IMR-90 (cell line): ENCODE measurements around the gene SLC12A6. TPM values are rescaled to one million over a fixed set of nuclear protein-coding genes. Genes with fewer than 3 reads are reported as not detected.

Experiments used
- ATAC-seq: fragments of 200-7000 bp; cut with Tn5 transposase; 2 replicates; pipeline ENCODE4 v1.9.1; 2020; ENCODE audit warnings: low read depth, mild to moderate bottlenecking, moderate library complexity
- BruUV-seq: library from RNA; stranded (reverse); fragments of 400-500 nt; replicated peaks from 2 replicates; lab custom pipeline; 2021; lab: Mats Ljungman, UMichigan
- CTCF ChIA-PET: fragments of 300-600 bp; formaldehyde crosslinking; extraction: SDS; loops from one replicate; lab custom pipeline; 2021; ENCODE audit warnings: antibody characterized with exemption; lab: Yijun Ruan, JAX
- POLR2A ChIA-PET: fragments of 300-600 bp; sonication (Branson Sonifier 250); formaldehyde crosslinking; loops from one replicate; lab custom pipeline; 2022; ENCODE audit warnings: antibody characterized with exemption; ENCODE audit not compliant: unreplicated experiment; lab: Charles Lee
- DNase-seq: peaks from one replicate; pipeline ENCODE4 v3.0.0; 2013
- H2AFZ ChIP-seq: replicated peaks from 2 replicates; pipeline ENCODE3; 2013; ENCODE audit warnings: low read length, mild to moderate bottlenecking; ENCODE audit not compliant: poor library complexity
- H2AK5ac ChIP-seq: 2 replicates; pipeline ENCODE4 v1.6.1; 2013; ENCODE audit warnings: low read depth, low read length, inconsistent platforms
- H2AK9ac ChIP-seq: replicated peaks from 2 replicates; pipeline ENCODE3; 2013; ENCODE audit warnings: mild to moderate bottlenecking, low read depth, low read length, moderate library complexity; ENCODE audit not compliant: poor library complexity
- H2BK120ac ChIP-seq: 2 replicates; pipeline ENCODE4 v1.6.1; 2013; ENCODE audit warnings: low read depth, low read length, inconsistent platforms
- H2BK15ac ChIP-seq: 3 replicates; pipeline ENCODE4 v1.6.1; 2013; ENCODE audit warnings: low read depth, low read length, inconsistent platforms
- H2BK20ac ChIP-seq: 2 replicates; pipeline ENCODE4 v1.6.1; 2013; ENCODE audit warnings: low read depth, mild to moderate bottlenecking, inconsistent platforms, low read length, moderate library complexity
- H2BK5ac ChIP-seq: 2 replicates; pipeline ENCODE4 v1.6.1; 2013; ENCODE audit warnings: mild to moderate bottlenecking, low read depth, low read length, inconsistent platforms; ENCODE audit not compliant: poor library complexity, severe bottlenecking
- H3K14ac ChIP-seq: replicated peaks from 2 replicates; pipeline ENCODE4 v1.6.1; 2013; ENCODE audit warnings: low read depth, low read length, inconsistent platforms
- H3K18ac ChIP-seq: 2 replicates; pipeline ENCODE4 v1.6.1; 2013; ENCODE audit warnings: low read depth, low read length, control low read depth
- H3K23ac ChIP-seq: 2 replicates; pipeline ENCODE4 v1.6.1; 2013; ENCODE audit warnings: low read depth, low read length, inconsistent platforms
- H3K27ac ChIP-seq: 2 replicates; pipeline ENCODE4 v1.5.1; 2013; ENCODE audit warnings: mild to moderate bottlenecking, control low read depth, low read length; ENCODE audit not compliant: insufficient read depth
- H3K27me3 ChIP-seq: 2 replicates; pipeline ENCODE4 v1.6.1; 2013; ENCODE audit warnings: low read length; ENCODE audit not compliant: control insufficient read depth, insufficient read depth
- H3K36me3 ChIP-seq: 2 replicates; pipeline ENCODE4 v1.6.1; 2013; ENCODE audit warnings: low read length, mixed read lengths; ENCODE audit not compliant: control insufficient read depth, insufficient read depth
- H3K4ac ChIP-seq: 2 replicates; pipeline ENCODE4 v1.6.1; 2013; ENCODE audit warnings: low read depth, low read length, inconsistent platforms
- H3K4me1 ChIP-seq: 2 replicates; pipeline ENCODE4 v1.6.1; 2013; ENCODE audit warnings: low read length, mixed read lengths; ENCODE audit not compliant: control insufficient read depth, insufficient read depth
- H3K4me2 ChIP-seq: 2 replicates; pipeline ENCODE4 v1.6.1; 2013; ENCODE audit warnings: low read depth, mild to moderate bottlenecking, control low read depth, low read length, moderate library complexity
- H3K4me3 ChIP-seq: 2 replicates; pipeline ENCODE4 v1.5.1; 2013; ENCODE audit warnings: low read depth, mild to moderate bottlenecking, control low read depth, low read length, moderate library complexity; ENCODE audit not compliant: insufficient read depth
- H3K56ac ChIP-seq: 2 replicates; pipeline ENCODE4 v1.6.1; 2013; ENCODE audit warnings: low read length, inconsistent platforms; ENCODE audit not compliant: insufficient read depth; ENCODE audit errors: extremely low read depth
- H3K79me1 ChIP-seq, 2 experiments: 2 replicates each; pipeline ENCODE4 v1.6.1; 2013; ENCODE audit warnings: low read length in 2 of 2, inconsistent platforms in 1 of 2, low read depth in 1 of 2
- H3K9ac ChIP-seq: 2 replicates; pipeline ENCODE4 v1.6.1; 2013; ENCODE audit warnings: low read depth, low read length, control low read depth
- H3K9me1 ChIP-seq: 2 replicates; pipeline ENCODE4 v1.6.1; 2013; ENCODE audit warnings: low read length, inconsistent platforms; ENCODE audit not compliant: insufficient read depth
- H3K9me3 ChIP-seq: 2 replicates; pipeline ENCODE4 v1.6.1; 2013; ENCODE audit warnings: low read length; ENCODE audit not compliant: control insufficient read depth, insufficient read depth
- H4K20me1 ChIP-seq: 2 replicates; pipeline ENCODE4 v1.6.1; 2013; ENCODE audit warnings: low read length, inconsistent platforms; ENCODE audit not compliant: insufficient read depth
- H4K5ac ChIP-seq: 2 replicates; pipeline ENCODE4 v1.6.1; 2013; ENCODE audit warnings: mild to moderate bottlenecking, low read depth, low read length, control low read depth
- H4K8ac ChIP-seq, 2 experiments: 2 replicates each; pipeline ENCODE4 v1.6.1; 2013; ENCODE audit warnings: low read depth in 2 of 2, low read length in 2 of 2, control low read depth in 1 of 2, inconsistent platforms in 1 of 2
- H4K91ac ChIP-seq: 2 replicates; pipeline ENCODE4 v1.6.1; 2013; ENCODE audit warnings: low read depth, low read length, inconsistent platforms; ENCODE audit not compliant: insufficient read depth
- CEBPB ChIP-seq: IDR thresholded peaks from 2 replicates; pipeline ENCODE4 v1.6.1; 2012; ENCODE audit warnings: low read depth, low read length, improper control_type of control experiment
- CHD1 ChIP-seq: IDR thresholded peaks from 2 replicates; pipeline ENCODE4 v1.6.1; 2012; ENCODE audit warnings: low read depth, low read length, improper control_type of control experiment
- FOS ChIP-seq: fragments of 150-350 bp; IDR thresholded peaks from 2 replicates; pipeline ENCODE4 v1.6.1; 2016; ENCODE audit warnings: low read depth, low read length
- MAFK ChIP-seq: IDR thresholded peaks from 2 replicates; pipeline ENCODE4 v1.6.1; 2012; ENCODE audit warnings: low read depth, low read length, improper control_type of control experiment
- MAZ ChIP-seq: IDR thresholded peaks from 2 replicates; pipeline ENCODE4 v1.6.1; 2012; ENCODE audit warnings: low read depth, mild to moderate bottlenecking, low read length, improper control_type of control experiment, moderate library complexity, borderline replicate concordance
- MXI1 ChIP-seq: IDR thresholded peaks from 2 replicates; pipeline ENCODE4 v1.6.1; 2012; ENCODE audit warnings: low read depth, mild to moderate bottlenecking, low read length, moderate library complexity, borderline replicate concordance
- NFE2L2 ChIP-seq: fragments of 150-350 bp; IDR thresholded peaks from 2 replicates; pipeline ENCODE4 v1.6.1; 2016; ENCODE audit warnings: low read depth, mild to moderate bottlenecking, low read length
- RAD21 ChIP-seq: IDR thresholded peaks from 2 replicates; pipeline ENCODE4 v1.6.1; 2012; ENCODE audit warnings: low read length, improper control_type of control experiment
- RFX5 ChIP-seq: IDR thresholded peaks from 2 replicates; pipeline ENCODE4 v1.8.0; 2012; ENCODE audit warnings: low read depth, mild to moderate bottlenecking, low read length, moderate library complexity
- SMC3 ChIP-seq: fragments of 150-350 bp; IDR thresholded peaks from 2 replicates; pipeline ENCODE4 v1.6.1; 2016; ENCODE audit warnings: low read depth, mild to moderate bottlenecking, antibody characterized with exemption, low read length, moderate library complexity
- WGBS, 2 experiments: methylation state at CpG; one replicate each; pipeline versions ENCODE4 v1.1.5 to v1.1.7; 2013; ENCODE audit warnings: missing lambda C conversion rate in 2 of 2; ENCODE audit not compliant: insufficient read length in 1 of 2; ENCODE audit errors: extremely low coverage in 2 of 2; 5-methylcytosine and 5-hydroxymethylcytosine counted together
- dilution Hi-C: fragments of 300-500 bp; cut with HindIII; formaldehyde crosslinking; loops from one replicate; pipeline ENCODE4 v1.14.3; 2018; ENCODE audit warnings: low sequenced_read_pairs; ENCODE audit not compliant: unreplicated experiment
- in situ Hi-C: fragments of 300-500 bp; cut with MboI; formaldehyde crosslinking; loops from 3 replicates; pipeline ENCODE4 v1.14.3; 2019; ENCODE audit warnings: low sequenced_read_pairs, inconsistent platforms, mixed read lengths
- intact Hi-C: fragments of 100-400 bp; cut with micrococcal nuclease; formaldehyde crosslinking; loops from 2 replicates; pipeline ENCODE4 v1.10.0; 2022
- polyA plus RNA-seq, 3 experiments: library from polyadenylated mRNA; depleted of rRNA; stranded (reverse); fragments of >200 nt; gene quantifications; 2 replicates each; pipeline ENCODE4 v1.2.3, GENCODE V29; 2012; ENCODE audit warnings: low replicate concordance in 1 of 3
- total RNA-seq: library from RNA; depleted of rRNA; stranded (reverse); fragments of >200 nt; gene quantifications from 2 replicates; pipeline ENCODE4 v1.2.3, GENCODE V29; 2012

Gene SLC12A6
- total and polyA plus RNA-seq, 2 of the 4 experiments (the other 2 are of a cell fraction) = 7.7 to 10.2 TPM

- Histone ChIP-seq H2AK5ac (no peak overlapping the region), H3K79me1 (peaks cover 0 to 3% of the 10 kb centered on the region in 2 experiments; a peak in 1 of 4 replicates), H3K4me2 (no peak overlapping the region), H3K27me3 (no peaks in the 10 kb centered on the region), H2BK15ac (no peak overlapping the region), H3K4ac (no peak overlapping the region), H2BK5ac (no peak overlapping the region), H3K27ac (no peak overlapping the region), H2AK9ac (no peak overlapping the region), H4K20me1 (no peaks in the 10 kb centered on the region), H4K91ac (no peak overlapping the region), H2AFZ (no peak overlapping the region), H3K18ac (no peak overlapping the region), H2BK120ac (no peak overlapping the region), H3K36me3 (no peaks in the 10 kb centered on the region), H3K4me3 (no peak overlapping the region), H3K4me1 (no peaks in the 10 kb centered on the region), H4K8ac (no peak overlapping the region), H3K9me3 (no peaks in the 10 kb centered on the region), H3K9me1 (no peaks in the 10 kb centered on the region), H2BK20ac (no peak overlapping the region), H3K14ac (no peak overlapping the region), H4K5ac (no peak overlapping the region), H3K9ac (no peak overlapping the region), H3K56ac (no peak overlapping the region), H3K23ac (no peak overlapping the region)
- in situ Hi-C loops (no loop called here), dilution Hi-C loops (no loop called here), intact Hi-C loops (no loop called here)
- ChIA-PET CTCF (interaction anchor here (1.0 kb wide), 1 partner anchor 21 kb away, joined by 3 read pairs; no protein-coding TSS in a partner anchor), POLR2A (no interaction called here)
- ATAC-seq (no peak), DNase-seq (no peak)
- 100% methylated on average over 1 of the region's 5 CpGs; no CpG with 5 or more reads in 1 of the 2 experiments for WGBS, 2 experiments
- TF ChIP-seq MXI1 (no peak), FOS (no peak), MAFK (no peak), RAD21 (no peak), SMC3 (no peak), MAZ (no peak), RFX5 (no peak), NFE2L2 (no peak), CEBPB (no peak), CHD1 (no peak)
- no TSS peak for BruUV-seq
Measured at GRCh38 chr15:34330279-34330678, 7.3 kb downstream of the SLC12A6 start.
